Colon (tissue), 2 donors: ENCODE results near the gene SNAP47.

Source experiments
- FAIRE-seq: peaks from 2 replicates; lab custom pipeline; 2012; peaks lifted over from hg19 to GRCh38; lab: Jason Lieb, UNC
- donor health status: control.
- donor health status: control.

Gene SNAP47

GRCh38 chr1:227785805-227786671, 50.8 kb downstream of the SNAP47 start:
- no peak for FAIRE-seq

GRCh38 chr1:227786673-227787512, 51.7 kb downstream of the SNAP47 start:
- no peak for FAIRE-seq

GRCh38 chr1:227787513-227788270, 52.5 kb downstream of the SNAP47 start:
- no peak for FAIRE-seq

GRCh38 chr1:227788271-227789083, 53.2 kb downstream of the SNAP47 start:
- FAIRE-seq, result no peak

- no peak for FAIRE-seq
These were observed 54.1 kb downstream of the SNAP47 start for GRCh38 chr1:227789084-227790033.

GRCh38 chr1:227790034-227790400, 54.8 kb downstream of the SNAP47 start:
- no peak for FAIRE-seq

- no peak for FAIRE-seq
These were observed 55.6 kb downstream of the SNAP47 start for GRCh38 chr1:227790868-227791267.

GRCh38 chr1:227791425-227792143, 56.3 kb downstream of the SNAP47 start:
- no peak for FAIRE-seq

- FAIRE-seq, result no peak
These were observed 57.2 kb downstream of the SNAP47 start for GRCh38 chr1:227792216-227793078.

- FAIRE-seq, result no peak
These were observed 58.1 kb downstream of the SNAP47 start for GRCh38 chr1:227793079-227793947.

- FAIRE-seq, result no peak
These were observed 58.9 kb downstream of the SNAP47 start for GRCh38 chr1:227793948-227794816.

GRCh38 chr1:227794817-227795192, 59.6 kb downstream of the SNAP47 start:
- FAIRE-seq, result no peak

GRCh38 chr1:227795732-227796131, 60.5 kb downstream of the SNAP47 start:
- FAIRE-seq, result no peak

GRCh38 chr1:227796359-227796915, 61.2 kb downstream of the SNAP47 start:
- no peak for FAIRE-seq

- FAIRE-seq, result no peak
These were observed 61.9 kb downstream of the SNAP47 start for GRCh38 chr1:227797144-227797543.

GRCh38 chr1:227797625-227798024, 62.4 kb downstream of the SNAP47 start:
- no peak for FAIRE-seq
